Inflammatory macrophage treated with lipopolysaccharide for 1 hour (primary cell): Measurements from ENCODE around the gene GLCCI1.

Experiments used
- DNase-seq, 2 donors: peaks; one replicate each; pipeline ENCODE4 v3.0.0-alpha.2; 2020 to 2022

The GLCCI1 gene

DNA sequence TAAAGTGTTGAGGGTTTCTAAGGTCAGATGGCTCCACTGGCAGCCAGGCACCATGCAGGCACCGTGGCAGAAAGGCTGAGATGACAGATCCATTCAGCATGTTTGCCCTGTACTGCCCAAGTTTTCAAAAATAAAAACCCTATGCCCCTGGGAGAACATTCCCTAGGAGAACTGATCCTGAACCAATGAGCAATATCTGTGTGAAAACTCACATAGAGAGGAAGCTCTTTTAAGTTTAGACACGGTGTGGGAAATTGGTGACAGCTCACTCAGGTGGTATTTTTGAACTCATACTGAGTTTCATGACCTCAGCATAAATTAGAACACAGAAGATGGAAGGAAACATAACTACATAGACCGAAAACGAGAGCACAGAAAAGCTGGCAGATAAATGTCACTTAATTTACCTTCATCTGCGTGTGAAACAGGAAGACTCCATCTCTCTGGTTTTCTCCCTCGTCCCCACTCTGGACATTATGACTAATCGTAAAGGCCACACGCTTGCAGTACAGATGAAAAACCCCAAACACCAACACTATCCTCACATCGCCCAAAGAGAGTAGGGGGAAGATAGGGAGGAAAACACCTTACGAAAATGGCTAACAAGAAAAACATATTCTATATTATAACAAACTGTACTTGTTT lies 165.6 kb downstream of the GLCCI1 start:
- no peak for DNase-seq

- DNase-seq: no peak
These were observed 166.8 kb downstream of the GLCCI1 start for GRCh38 chr7:8135417-8135816.

DNA sequence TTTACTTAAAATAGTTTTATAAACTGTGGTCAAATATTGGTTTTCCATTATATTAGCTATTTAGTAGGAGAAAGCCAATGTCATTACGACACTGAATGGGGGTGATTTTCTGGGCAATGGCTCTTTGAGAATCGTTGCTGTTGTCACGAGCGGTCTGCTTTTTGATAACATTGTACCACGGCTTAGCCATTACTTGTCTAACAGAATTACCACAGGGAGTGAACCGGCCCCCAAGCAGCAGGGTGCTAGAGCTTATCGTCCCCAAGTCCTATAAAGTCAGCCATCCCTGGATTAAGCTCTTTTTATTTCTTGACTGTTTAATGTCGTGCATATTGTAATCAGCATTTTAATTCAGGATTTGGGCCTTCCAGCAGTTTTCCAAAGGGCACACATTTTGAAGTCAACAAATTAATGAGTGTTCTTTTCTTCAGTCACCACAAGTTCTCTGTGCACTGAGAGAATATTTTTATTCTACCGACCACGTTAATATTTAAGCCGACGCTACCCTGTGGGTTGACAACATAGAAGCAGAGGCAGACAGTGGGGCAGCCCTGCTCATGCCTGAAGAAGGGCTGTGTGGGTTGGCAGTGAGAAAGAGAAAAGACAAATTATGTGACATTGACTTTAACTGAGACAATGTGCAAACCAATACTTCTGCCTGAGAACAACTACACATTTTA lies 167.6 kb downstream of the GLCCI1 start:
- DNase-seq: no peak
